ENCODE measurements around the gene DLG2.

Gene DLG2

GRCh38 chr11:84003181-84003580 is 1624.0 kb downstream of the DLG2 start:
- no peaks in the 10 kb centered on the region for H3K4me1 ChIP-seq (ENCODE audit: control insufficient read depth, insufficient read depth, low read length)

DNA sequence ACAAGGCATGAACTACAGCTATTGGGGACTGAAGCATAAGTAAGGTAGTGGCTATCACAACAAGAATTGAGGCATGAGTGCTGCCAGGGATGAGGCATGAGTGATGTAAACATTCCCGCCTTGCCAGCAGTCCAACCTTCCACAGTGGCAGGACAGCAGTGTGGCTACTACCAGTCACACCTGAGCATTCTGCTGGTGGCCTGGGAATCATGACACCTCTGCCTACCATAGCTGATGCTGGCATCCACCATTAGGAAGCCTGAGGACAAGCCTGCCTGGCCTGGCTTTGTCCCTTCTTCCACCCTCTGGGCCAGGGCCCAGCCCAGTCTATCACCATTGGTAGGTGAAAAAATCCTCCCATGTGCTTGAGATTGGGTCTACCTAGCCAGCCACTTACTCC is 1628.2 kb downstream of the DLG2 start:
- Histone ChIP-seq H3K4me1 (ENCODE audit: control insufficient read depth, insufficient read depth, low read length) (no peaks in the 10 kb centered on the region), H3K4me3 (ENCODE audit: low read depth, low read length) (no peak overlapping the region), H3K9ac (ENCODE audit: low read depth, low read length) (no peak overlapping the region), H3K27me3 (ENCODE audit: control insufficient read depth, insufficient read depth, low read length) (no peaks in the 10 kb centered on the region), H3K9me3 (ENCODE audit: control insufficient read depth, insufficient read depth, low read length) (peaks cover 4% of the 10 kb centered on the region), H3K36me3 (ENCODE audit: control insufficient read depth, insufficient read depth, low read length) (no peaks in the 10 kb centered on the region)

More at GRCh38 chr11:84003181-84003580, 1624.0 kb downstream of the DLG2 start:
- no peak overlapping the region for H3K9ac ChIP-seq (ENCODE audit: low read depth, low read length)
- no peak overlapping the region for H3K4me3 ChIP-seq (ENCODE audit: low read depth, low read length)
- no peaks in the 10 kb centered on the region for H3K27me3 ChIP-seq (ENCODE audit: control insufficient read depth, insufficient read depth, low read length)
- H3K36me3 ChIP-seq (ENCODE audit: control insufficient read depth, insufficient read depth, low read length) = no peaks in the 10 kb centered on the region
- peaks cover 4% of the 10 kb centered on the region for H3K9me3 ChIP-seq (ENCODE audit: control insufficient read depth, insufficient read depth, low read length)

- Histone ChIP-seq H3K9me3 (ENCODE audit: control insufficient read depth, insufficient read depth, low read length) (no peaks in the 10 kb centered on the region), H3K36me3 (ENCODE audit: control insufficient read depth, insufficient read depth, low read length) (no peaks in the 10 kb centered on the region), H3K9ac (ENCODE audit: low read depth, low read length) (no peak overlapping the region), H3K4me3 (ENCODE audit: low read depth, low read length) (no peak overlapping the region), H3K4me1 (ENCODE audit: control insufficient read depth, insufficient read depth, low read length) (no peaks in the 10 kb centered on the region), H3K27me3 (ENCODE audit: control insufficient read depth, insufficient read depth, low read length) (no peaks in the 10 kb centered on the region)
Observed at GRCh38 chr11:83990160-83990733, 1636.9 kb downstream of the DLG2 start.

DNA sequence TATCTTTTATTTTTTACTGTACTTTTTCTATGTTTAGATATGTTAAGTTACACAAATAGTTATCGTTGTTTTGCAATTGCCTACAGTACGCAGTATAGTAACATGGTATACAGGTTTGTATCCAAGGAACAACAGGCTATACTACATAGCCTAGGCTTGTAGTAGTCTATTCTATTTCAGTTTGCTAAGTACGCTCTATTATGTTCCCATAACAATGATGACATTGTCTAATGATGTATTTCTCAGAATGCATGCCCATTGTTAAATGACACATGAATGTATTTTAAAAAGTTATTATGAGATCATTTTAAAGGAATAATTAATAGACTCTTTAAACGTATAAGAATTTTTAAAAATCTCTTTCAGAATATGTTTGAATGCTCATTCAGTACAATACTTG is 1644.3 kb downstream of the DLG2 start:
- no peaks in the 10 kb centered on the region for H3K4me1 ChIP-seq (ENCODE audit: control insufficient read depth, insufficient read depth, low read length)
- H3K36me3 ChIP-seq (ENCODE audit: control insufficient read depth, insufficient read depth, low read length) = no peaks in the 10 kb centered on the region
- no peaks in the 10 kb centered on the region for H3K9me3 ChIP-seq (ENCODE audit: control insufficient read depth, insufficient read depth, low read length)
- no peak overlapping the region for H3K4me3 ChIP-seq (ENCODE audit: low read depth, low read length)
- no peaks in the 10 kb centered on the region for H3K27me3 ChIP-seq (ENCODE audit: control insufficient read depth, insufficient read depth, low read length)
- no peak overlapping the region for H3K9ac ChIP-seq (ENCODE audit: low read depth, low read length)

GRCh38 chr11:83979593-83979992 is 1647.6 kb downstream of the DLG2 start:
- Histone ChIP-seq H3K4me1 (ENCODE audit: control insufficient read depth, insufficient read depth, low read length) (no peaks in the 10 kb centered on the region), H3K9me3 (ENCODE audit: control insufficient read depth, insufficient read depth, low read length) (no peaks in the 10 kb centered on the region), H3K4me3 (ENCODE audit: low read depth, low read length) (no peak overlapping the region), H3K9ac (ENCODE audit: low read depth, low read length) (no peak overlapping the region), H3K27me3 (ENCODE audit: control insufficient read depth, insufficient read depth, low read length) (no peaks in the 10 kb centered on the region), H3K36me3 (ENCODE audit: control insufficient read depth, insufficient read depth, low read length) (no peaks in the 10 kb centered on the region)

DNA sequence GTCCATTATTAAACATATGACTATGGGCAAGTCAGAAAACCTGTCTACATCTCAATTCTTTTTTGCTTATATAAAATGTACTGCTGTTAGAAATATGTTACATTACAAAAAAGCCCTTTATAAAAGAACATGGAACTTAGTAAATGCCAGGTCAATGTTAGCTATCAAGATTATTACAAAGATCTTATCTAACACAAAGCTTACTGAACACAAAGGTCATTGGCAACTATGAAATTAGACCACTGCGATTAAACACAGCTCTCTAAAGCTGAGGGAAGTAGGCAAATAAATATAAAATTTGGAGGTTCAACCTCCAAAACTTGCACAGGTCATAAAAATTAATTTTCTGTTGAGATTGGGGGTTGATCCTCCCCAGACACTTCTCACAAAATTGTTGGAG is 1648.2 kb downstream of the DLG2 start:
- Histone ChIP-seq H3K4me1 (ENCODE audit: control insufficient read depth, insufficient read depth, low read length) (no peaks in the 10 kb centered on the region), H3K27me3 (ENCODE audit: control insufficient read depth, insufficient read depth, low read length) (no peaks in the 10 kb centered on the region), H3K36me3 (ENCODE audit: control insufficient read depth, insufficient read depth, low read length) (no peaks in the 10 kb centered on the region), H3K9ac (ENCODE audit: low read depth, low read length) (no peak overlapping the region), H3K9me3 (ENCODE audit: control insufficient read depth, insufficient read depth, low read length) (no peaks in the 10 kb centered on the region), H3K4me3 (ENCODE audit: low read depth, low read length) (no peak overlapping the region)

- Histone ChIP-seq H3K9ac (ENCODE audit: low read depth, low read length) (no peak overlapping the region), H3K36me3 (ENCODE audit: control insufficient read depth, insufficient read depth, low read length) (no peaks in the 10 kb centered on the region), H3K4me1 (ENCODE audit: control insufficient read depth, insufficient read depth, low read length) (no peaks in the 10 kb centered on the region), H3K4me3 (ENCODE audit: low read depth, low read length) (no peak overlapping the region), H3K27me3 (ENCODE audit: control insufficient read depth, insufficient read depth, low read length) (no peaks in the 10 kb centered on the region), H3K9me3 (ENCODE audit: control insufficient read depth, insufficient read depth, low read length) (no peaks in the 10 kb centered on the region)
Observed at GRCh38 chr11:83976086-83976485, 1651.1 kb downstream of the DLG2 start.

GRCh38 chr11:83972536-83972935 is 1654.6 kb downstream of the DLG2 start:
- Histone ChIP-seq H3K27me3 (ENCODE audit: control insufficient read depth, insufficient read depth, low read length) (no peaks in the 10 kb centered on the region), H3K4me1 (ENCODE audit: control insufficient read depth, insufficient read depth, low read length) (no peaks in the 10 kb centered on the region), H3K36me3 (ENCODE audit: control insufficient read depth, insufficient read depth, low read length) (no peaks in the 10 kb centered on the region), H3K9ac (ENCODE audit: low read depth, low read length) (no peak overlapping the region), H3K4me3 (ENCODE audit: low read depth, low read length) (no peak overlapping the region), H3K9me3 (ENCODE audit: control insufficient read depth, insufficient read depth, low read length) (no peaks in the 10 kb centered on the region)

DNA sequence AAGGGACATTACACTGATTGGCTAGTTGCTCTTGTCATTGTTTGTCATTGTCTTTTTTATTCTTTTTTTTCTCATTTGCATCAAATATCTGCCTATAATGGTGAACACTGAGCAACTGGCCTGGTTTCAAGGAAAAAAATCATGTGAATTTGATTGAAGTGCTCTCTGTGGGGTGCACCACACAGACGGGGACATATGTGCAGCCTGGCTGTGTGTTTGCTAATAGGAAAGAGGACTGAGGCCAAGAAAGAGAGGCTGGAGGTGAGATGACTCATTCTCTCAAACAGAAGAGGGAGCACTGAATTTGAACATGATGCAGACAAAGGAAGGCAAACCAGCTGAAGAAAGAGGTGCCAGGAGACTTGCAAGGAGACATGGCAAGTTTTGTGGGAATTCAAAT is 1656.1 kb downstream of the DLG2 start:
- H3K36me3 ChIP-seq (ENCODE audit: control insufficient read depth, insufficient read depth, low read length) = no peaks in the 10 kb centered on the region
- no peaks in the 10 kb centered on the region for H3K9me3 ChIP-seq (ENCODE audit: control insufficient read depth, insufficient read depth, low read length)
- no peak overlapping the region for H3K9ac ChIP-seq (ENCODE audit: low read depth, low read length)
- H3K4me1 ChIP-seq (ENCODE audit: control insufficient read depth, insufficient read depth, low read length) = no peaks in the 10 kb centered on the region
- H3K4me3 ChIP-seq (ENCODE audit: low read depth, low read length) = no peak overlapping the region
- no peaks in the 10 kb centered on the region for H3K27me3 ChIP-seq (ENCODE audit: control insufficient read depth, insufficient read depth, low read length)

GRCh38 chr11:83970061-83970671 is 1657.0 kb downstream of the DLG2 start:
- Histone ChIP-seq H3K9ac (ENCODE audit: low read depth, low read length) (no peak overlapping the region), H3K36me3 (ENCODE audit: control insufficient read depth, insufficient read depth, low read length) (no peaks in the 10 kb centered on the region), H3K4me3 (ENCODE audit: low read depth, low read length) (no peak overlapping the region), H3K27me3 (ENCODE audit: control insufficient read depth, insufficient read depth, low read length) (no peaks in the 10 kb centered on the region), H3K9me3 (ENCODE audit: control insufficient read depth, insufficient read depth, low read length) (no peaks in the 10 kb centered on the region), H3K4me1 (ENCODE audit: control insufficient read depth, insufficient read depth, low read length) (no peaks in the 10 kb centered on the region)

- no peaks in the 10 kb centered on the region for H3K27me3 ChIP-seq (ENCODE audit: control insufficient read depth, insufficient read depth, low read length)
- H3K9me3 ChIP-seq (ENCODE audit: control insufficient read depth, insufficient read depth, low read length) = no peaks in the 10 kb centered on the region
- H3K4me3 ChIP-seq (ENCODE audit: low read depth, low read length) = no peak overlapping the region
- H3K4me1 ChIP-seq (ENCODE audit: control insufficient read depth, insufficient read depth, low read length) = no peaks in the 10 kb centered on the region
- no peak overlapping the region for H3K9ac ChIP-seq (ENCODE audit: low read depth, low read length)
- H3K36me3 ChIP-seq (ENCODE audit: control insufficient read depth, insufficient read depth, low read length) = no peaks in the 10 kb centered on the region
Observed at GRCh38 chr11:83957038-83957900, 1669.9 kb downstream of the DLG2 start.
